NB4 (cell line): ENCODE results near the gene ODF4.
A peak's percentile ranks its signal among the peaks of the same experiment; 100 is the strongest.

Experiments used
- DNase-seq: peaks from one replicate; pipeline ENCODE4 v3.0.0; 2010; ENCODE audit warnings: low read depth
- H3K4me3 ChIP-seq: one replicate; pipeline ENCODE4 v1.5.1; 2011; ENCODE audit warnings: mild to moderate bottlenecking, low read depth, low read length, moderate library complexity
- CTCF ChIP-seq: IDR thresholded peaks from one replicate; pipeline ENCODE4 v1.5.1; 2012; ENCODE audit warnings: low read depth, low read length
- MAX ChIP-seq: IDR thresholded peaks from 2 replicates; pipeline ENCODE4 v1.6.1; 2011; ENCODE audit warnings: low read depth, low read length
- MYC ChIP-seq: IDR thresholded peaks from 2 replicates; pipeline ENCODE4 v1.6.1; 2011; ENCODE audit warnings: low read depth, low read length
- POLR2A ChIP-seq: IDR thresholded peaks from 2 replicates; pipeline ENCODE4 v1.6.1; 2011; ENCODE audit warnings: mild to moderate bottlenecking; ENCODE audit not compliant: insufficient read length; ENCODE audit errors: extremely low read depth

The ODF4 gene, protein sequence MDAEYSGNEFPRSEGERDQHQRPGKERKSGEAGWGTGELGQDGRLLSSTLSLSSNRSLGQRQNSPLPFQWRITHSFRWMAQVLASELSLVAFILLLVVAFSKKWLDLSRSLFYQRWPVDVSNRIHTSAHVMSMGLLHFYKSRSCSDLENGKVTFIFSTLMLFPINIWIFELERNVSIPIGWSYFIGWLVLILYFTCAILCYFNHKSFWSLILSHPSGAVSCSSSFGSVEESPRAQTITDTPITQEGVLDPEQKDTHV

DNA sequence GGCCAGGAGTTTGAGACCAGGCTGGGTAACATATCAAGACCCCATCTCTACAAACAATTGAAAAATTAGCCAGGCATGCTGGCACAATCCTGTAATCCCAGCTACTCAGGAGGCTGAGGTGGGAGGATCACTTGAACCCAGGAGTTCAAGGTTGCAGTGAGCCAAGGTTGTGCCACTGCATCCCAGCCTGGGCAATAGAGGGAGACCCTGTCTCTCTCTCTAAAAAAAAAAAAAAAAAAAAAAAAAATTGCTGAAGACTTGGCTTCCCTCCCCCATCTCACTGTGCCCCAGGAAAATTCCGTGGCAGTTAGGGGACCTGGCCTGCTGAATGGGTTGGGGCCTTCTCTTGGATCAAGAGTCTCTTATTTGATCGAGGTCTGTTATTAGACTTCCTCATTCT, at the start of gene ODF4:
ODF4 (plus strand) TSS at position 301 of the 400 bp plus-strand sequence. CDS start 212 bp downstream, outside the sequence.
- TF ChIP-seq MYC (no peak), POLR2A (no peak), CTCF (no peak), MAX (no peak)
- DNase-seq, result no peak
- H3K4me3 ChIP-seq, result no peak within 1 kb of the TSS

- DNase-seq, result peak; percentile 30
Measured at GRCh38 chr17:8290043-8290442, 49.6 kb upstream of the ODF4 start.

GRCh38 chr17:8292639-8293395, 46.8 kb upstream of the ODF4 start:
- DNase-seq, result peak; percentile 60
- TF ChIP-seq MYC (no peak), CTCF (no peak), MAX (no peak), POLR2A (no peak)

More at GRCh38 chr17:8290043-8290442, 49.6 kb upstream of the ODF4 start:
- TF ChIP-seq POLR2A, result no peak
- TF ChIP-seq CTCF, result no peak
- TF ChIP-seq MYC, result no peak
- TF ChIP-seq MAX, result no peak
- H3K4me3 ChIP-seq, result no peak overlapping the region

GRCh38 chr17:8294361-8294760, 45.3 kb upstream of the ODF4 start:
- no peak for DNase-seq
- TF ChIP-seq MYC (no peak), POLR2A (no peak), CTCF (no peak), MAX (no peak)
- no peak overlapping the region for H3K4me3 ChIP-seq

More at GRCh38 chr17:8292639-8293395, 46.8 kb upstream of the ODF4 start:
- H3K4me3 ChIP-seq, result no peak overlapping the region

DNA sequence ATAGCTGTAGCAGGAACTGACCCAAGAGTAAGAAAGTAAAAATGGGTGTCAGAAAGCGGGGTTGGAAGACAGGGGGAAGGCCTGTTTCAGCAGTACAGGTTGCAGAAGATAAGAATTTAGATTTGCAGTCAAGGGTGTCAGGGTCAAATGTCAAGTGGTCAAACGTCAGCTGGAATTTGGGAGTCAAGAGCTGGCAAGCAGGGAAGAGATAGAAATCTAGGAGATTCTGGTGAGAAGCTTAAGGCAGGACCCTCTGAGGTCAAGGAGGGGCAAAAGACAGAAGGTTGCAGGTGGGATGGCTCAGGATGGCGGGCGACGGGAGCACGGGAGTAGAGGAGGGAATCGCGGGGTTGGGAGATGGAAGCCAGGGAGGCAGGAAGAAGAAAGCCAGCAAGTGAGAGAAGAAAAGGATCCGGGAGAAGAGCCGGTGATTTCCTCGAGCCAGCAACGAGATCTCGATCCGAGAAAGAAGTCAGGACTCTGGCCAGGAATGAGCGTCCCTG, 44.8 kb upstream of the ODF4 start:
- TF ChIP-seq MAX, result no peak
- TF ChIP-seq CTCF, result no peak
- no peak for TF ChIP-seq MYC
- no peak for TF ChIP-seq POLR2A
- no peak for DNase-seq
- H3K4me3 ChIP-seq, result peak overlapping the region; percentile 45
